DND-41 (cell line): ENCODE measurements around the gene TYSND1.
A peak's percentile ranks its signal among the peaks of the same experiment; 100 is the strongest.

Source experiments
- ATAC-seq: fragments of 200-7000 bp; cut with Tn5 transposase; 3 replicates; pipeline ENCODE4 v1.9.1; 2021; ENCODE audit warnings: low read depth; ENCODE audit not compliant: insufficient read depth
- DNase-seq: peaks from one replicate; pipeline ENCODE4 v3.0.0-alpha.2; 2020
- H2AFZ ChIP-seq: 2 replicates; pipeline ENCODE4 v1.6.0; 2012; ENCODE audit warnings: low read depth, low read length
- H3K27ac ChIP-seq: 2 replicates; pipeline ENCODE4 v1.5.1; 2012; ENCODE audit warnings: low read length, inconsistent platforms
- H3K27me3 ChIP-seq: fragments of 200-600 bp; sonication (generic); 2 replicates; pipeline ENCODE4 v1.6.0; 2012; ENCODE audit warnings: low read length, mild to moderate bottlenecking, inconsistent platforms; ENCODE audit not compliant: insufficient read depth, poor library complexity
- H3K36me3 ChIP-seq: 2 replicates; pipeline ENCODE4 v1.5.1; 2012; ENCODE audit warnings: low read length, inconsistent platforms; ENCODE audit not compliant: insufficient read depth
- H3K4me1 ChIP-seq: 2 replicates; pipeline ENCODE4 v1.5.1; 2012; ENCODE audit warnings: mild to moderate bottlenecking, low read length; ENCODE audit not compliant: insufficient read depth
- H3K4me2 ChIP-seq: 2 replicates; pipeline ENCODE4 v1.6.0; 2012; ENCODE audit warnings: mild to moderate bottlenecking, moderate library complexity, low read length, inconsistent platforms; ENCODE audit not compliant: insufficient read depth
- H3K4me3 ChIP-seq, 2 experiments: fragments of 200-600 bp in 1 of 2; shearing (Covaris generic) in 1 of 2; 2 replicates each; pipeline ENCODE4 v1.5.1; 2012 to 2016; ENCODE audit warnings: inconsistent platforms in 2 of 2, low read length in 2 of 2, mild to moderate bottlenecking in 2 of 2, low read depth in 1 of 2, moderate library complexity in 1 of 2
- H3K79me2 ChIP-seq: 2 replicates; pipeline ENCODE4 v1.6.0; 2012; ENCODE audit warnings: low read length, inconsistent platforms; ENCODE audit not compliant: insufficient read depth
- H3K9ac ChIP-seq: 2 replicates; pipeline ENCODE4 v1.6.0; 2012; ENCODE audit warnings: low read depth, mild to moderate bottlenecking, inconsistent platforms, low read length, moderate library complexity
- H3K9me3 ChIP-seq: 2 replicates; pipeline ENCODE4 v1.5.1; 2012; ENCODE audit warnings: low read length, moderate library complexity, mild to moderate bottlenecking, inconsistent platforms; ENCODE audit not compliant: insufficient read depth, severe bottlenecking
- H4K20me1 ChIP-seq: 2 replicates; pipeline ENCODE4 v1.6.0; 2012; ENCODE audit warnings: low read length; ENCODE audit not compliant: insufficient read depth
- CTCF ChIP-seq: IDR thresholded peaks from 2 replicates; pipeline ENCODE4 v1.5.1; 2012; ENCODE audit warnings: borderline replicate concordance, low read length, moderate library complexity, mild to moderate bottlenecking; ENCODE audit not compliant: poor library complexity, severe bottlenecking; ENCODE audit errors: extremely low read depth
- EZH2 ChIP-seq: IDR thresholded peaks from 3 replicates; pipeline ENCODE4 v1.6.1; 2012; ENCODE audit warnings: borderline replicate concordance, low read depth, mild to moderate bottlenecking, moderate library complexity, low read length, inconsistent platforms; ENCODE audit not compliant: severe bottlenecking

The TYSND1 gene

DNA sequence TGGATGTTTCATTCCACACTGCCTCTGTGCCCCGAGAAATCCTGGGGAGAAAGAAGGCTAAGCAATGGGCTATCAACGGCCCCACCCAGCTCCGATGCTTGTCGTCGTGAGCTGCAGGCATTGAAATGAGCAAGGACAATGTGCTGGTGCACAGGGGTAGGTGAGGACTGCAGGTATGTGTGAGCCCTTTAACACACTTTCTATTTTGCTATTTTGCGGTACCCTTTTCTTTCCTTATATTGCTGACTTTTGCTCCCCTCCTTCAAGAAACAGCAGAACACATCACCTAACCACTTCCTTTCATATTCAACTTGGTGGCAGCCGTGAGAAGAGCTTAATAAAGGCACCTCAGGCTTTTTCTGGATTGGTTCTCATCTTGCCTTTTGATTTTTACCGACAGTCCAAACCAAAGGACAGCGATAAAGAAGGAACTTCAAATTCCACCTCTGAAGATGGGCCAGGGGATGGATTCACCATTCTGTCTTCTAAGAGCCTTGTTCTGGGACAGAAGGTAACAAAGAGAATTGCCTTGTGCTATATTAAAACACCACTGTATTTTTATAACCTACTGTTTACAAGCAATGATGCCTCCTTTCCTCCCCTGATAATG lies 53.1 kb downstream of the TYSND1 start:
- 0 out of 4 replicates have a peak overlapping the region, but pooled peaks of 1 of the 2 experiments have one; percentile 30 for H3K4me3 ChIP-seq
- peak overlapping the region; percentile 58; the same call in 1 of the 2 replicates for H3K4me2 ChIP-seq
- H3K27ac ChIP-seq, result no peak overlapping the region
- H3K36me3 ChIP-seq, result no peaks in the 10 kb centered on the region
- no peaks in the 10 kb centered on the region for H3K9me3 ChIP-seq
- DNase-seq (peak; percentile 11), ATAC-seq (peak; percentile 76)
- peaks cover 38% of the 10 kb centered on the region for H3K27me3 ChIP-seq
- H4K20me1 ChIP-seq, result no peaks in the 10 kb centered on the region
- no peaks in the 10 kb centered on the region for H3K79me2 ChIP-seq
- peaks cover 7% of the 10 kb centered on the region; the same call in 1 of the 2 replicates for H3K4me1 ChIP-seq
- H3K9ac ChIP-seq, result 0 out of 2 replicates have a peak overlapping the region, but pooled peaks have one; percentile 18
- H2AFZ ChIP-seq, result no peak overlapping the region
- TF ChIP-seq EZH2 (no peak), CTCF (no peak)

DNA sequence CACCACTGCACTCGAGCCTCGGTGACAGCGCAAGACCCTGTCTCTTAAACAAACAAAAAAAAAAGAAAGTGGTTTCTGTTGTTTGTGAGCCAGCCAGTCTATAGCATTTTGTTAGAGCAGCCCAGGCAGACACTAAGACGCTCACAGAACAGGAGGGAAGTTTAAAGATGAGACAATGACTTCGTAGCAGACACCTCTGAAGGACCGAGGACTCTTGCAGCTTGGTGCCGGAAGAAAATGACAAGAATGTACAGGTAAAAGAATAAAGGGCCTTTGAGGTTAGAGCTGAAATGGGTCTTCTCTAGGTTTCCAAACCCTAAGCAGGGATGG lies 54.1 kb downstream of the TYSND1 start:
- peaks cover 36% of the 10 kb centered on the region for H3K27me3 ChIP-seq
- no peak overlapping the region for H3K27ac ChIP-seq
- no peak overlapping the region for H3K4me2 ChIP-seq
- H3K36me3 ChIP-seq, result no peaks in the 10 kb centered on the region
- no peak overlapping the region for H3K4me3 ChIP-seq
- H3K9ac ChIP-seq, result no peak overlapping the region
- H2AFZ ChIP-seq, result no peak overlapping the region
- no peaks in the 10 kb centered on the region for H3K9me3 ChIP-seq
- DNase-seq, result no peak
- no peak for ATAC-seq
- no peaks in the 10 kb centered on the region for H3K79me2 ChIP-seq
- no peaks in the 10 kb centered on the region for H4K20me1 ChIP-seq
- peaks cover 7% of the 10 kb centered on the region; the same call in 1 of the 2 replicates for H3K4me1 ChIP-seq
- no peak for TF ChIP-seq EZH2
- TF ChIP-seq CTCF, result no peak

DNA sequence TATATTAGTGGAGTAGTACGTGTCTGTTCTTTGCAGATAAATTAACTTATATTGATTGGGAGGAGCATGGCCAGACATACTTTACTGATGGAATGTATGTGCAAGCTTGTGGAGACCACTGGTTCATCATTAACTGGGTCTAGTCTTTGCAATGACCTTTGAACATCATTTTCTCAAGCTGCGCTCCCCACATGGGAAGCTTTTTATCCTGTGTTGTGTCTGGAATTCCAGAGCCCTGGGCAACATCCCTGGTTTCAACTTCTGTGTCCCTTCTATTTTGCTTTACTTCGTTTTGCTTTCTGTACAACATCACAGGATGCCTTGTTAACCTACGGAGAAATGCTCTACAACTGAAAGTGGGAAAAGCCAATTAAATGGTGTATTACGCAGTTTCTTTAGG lies 55.5 kb downstream of the TYSND1 start:
- Histone ChIP-seq H3K79me2 (no peaks in the 10 kb centered on the region), H3K4me2 (no peak overlapping the region), H3K9me3 (no peaks in the 10 kb centered on the region), H4K20me1 (no peaks in the 10 kb centered on the region), H3K27me3 (peaks cover 26% of the 10 kb centered on the region), H3K36me3 (no peaks in the 10 kb centered on the region), H3K4me3 (no peak overlapping the region), H2AFZ (no peak overlapping the region), H3K4me1 (peaks cover 7% of the 10 kb centered on the region; the same call in 1 of the 2 replicates), H3K9ac (no peak overlapping the region), H3K27ac (no peak overlapping the region)
- ATAC-seq (no peak), DNase-seq (no peak)
- TF ChIP-seq EZH2, result no peak
- no peak for TF ChIP-seq CTCF
